Panc1 (cell line): ENCODE results near the gene FHIT.

Experiments used
- CTCF ChIP-seq: fragments of 450-650 bp; IDR thresholded peaks from 2 replicates; pipeline ENCODE4 v1.5.1; 2017; ENCODE audit warnings: mild to moderate bottlenecking
- POLR2AphosphoS5 ChIP-seq: IDR thresholded peaks from 2 replicates; pipeline ENCODE4 v1.6.1; 2012; ENCODE audit warnings: mild to moderate bottlenecking, low read depth, low read length, moderate library complexity
- REST ChIP-seq, 2 experiments: IDR thresholded peaks; 2 replicates each; pipeline ENCODE4 v1.6.1; 2011 to 2012; ENCODE audit warnings: low read depth in 2 of 2, control low read depth in 1 of 2, low read length in 1 of 2, mild to moderate bottlenecking in 1 of 2, moderate library complexity in 1 of 2; ENCODE audit not compliant: insufficient read depth in 1 of 2
- TCF7L2 ChIP-seq: IDR thresholded peaks from 2 replicates; pipeline ENCODE4 v1.6.1; 2011; ENCODE audit warnings: mild to moderate bottlenecking, low read depth, low read length, inconsistent platforms

- TF ChIP-seq CTCF (no peak), REST (IDR thresholded peaks at IDR 0.05; ENCODE audit: insufficient read depth in 1 of 2, low read depth in 2 of 2, low read length in 1 of 2) (no peak), POLR2AphosphoS5 (no peak), TCF7L2 (no peak)
These were observed 1063.9 kb downstream of the FHIT start for GRCh38 chr3:60187343-60187742.
